ELR (cell line): ENCODE measurements around the gene CDA.

Experiments used
- DNase-seq: peaks from one replicate; pipeline ENCODE4 v3.0.0-alpha.2; 2015; ENCODE audit warnings: low read depth

Gene CDA

DNA sequence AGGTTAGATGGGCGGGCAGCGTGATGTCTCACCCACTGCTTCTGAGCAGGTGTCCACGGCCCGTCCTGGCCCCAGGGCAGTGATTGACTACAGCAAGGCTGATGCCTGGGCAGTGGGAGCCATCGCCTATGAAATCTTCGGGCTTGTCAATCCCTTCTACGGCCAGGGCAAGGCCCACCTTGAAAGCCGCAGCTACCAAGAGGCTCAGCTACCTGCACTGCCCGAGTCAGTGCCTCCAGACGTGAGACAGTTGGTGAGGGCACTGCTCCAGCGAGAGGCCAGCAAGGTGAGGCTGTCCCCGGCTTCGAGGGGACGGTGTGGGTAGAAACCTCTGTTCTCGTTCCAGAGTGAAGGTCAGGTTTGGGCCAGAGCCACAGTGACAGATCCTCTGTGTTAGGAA lies 60.0 kb downstream of the CDA start:
- DNase-seq: no peak

DNA sequence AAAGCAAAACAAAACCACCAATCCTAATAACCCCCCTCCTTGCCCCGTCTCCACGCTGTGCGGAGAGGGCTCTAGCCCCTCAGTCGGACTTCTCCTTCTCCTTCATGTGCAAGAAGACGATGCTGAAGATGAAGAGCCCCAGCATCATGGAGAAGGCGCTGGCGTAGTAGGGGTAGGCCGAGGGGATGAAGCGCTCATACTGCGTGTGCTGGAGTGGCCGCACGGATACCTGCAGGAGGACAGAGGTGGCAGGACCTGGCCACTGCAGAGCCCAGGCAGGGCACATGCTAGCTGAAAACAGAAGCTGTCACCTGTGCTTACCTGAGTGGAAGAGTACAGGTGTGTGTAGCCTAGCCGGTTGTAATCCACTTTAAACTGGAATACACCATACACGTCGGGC lies 63.4 kb downstream of the CDA start:
- no peak for DNase-seq

DNA sequence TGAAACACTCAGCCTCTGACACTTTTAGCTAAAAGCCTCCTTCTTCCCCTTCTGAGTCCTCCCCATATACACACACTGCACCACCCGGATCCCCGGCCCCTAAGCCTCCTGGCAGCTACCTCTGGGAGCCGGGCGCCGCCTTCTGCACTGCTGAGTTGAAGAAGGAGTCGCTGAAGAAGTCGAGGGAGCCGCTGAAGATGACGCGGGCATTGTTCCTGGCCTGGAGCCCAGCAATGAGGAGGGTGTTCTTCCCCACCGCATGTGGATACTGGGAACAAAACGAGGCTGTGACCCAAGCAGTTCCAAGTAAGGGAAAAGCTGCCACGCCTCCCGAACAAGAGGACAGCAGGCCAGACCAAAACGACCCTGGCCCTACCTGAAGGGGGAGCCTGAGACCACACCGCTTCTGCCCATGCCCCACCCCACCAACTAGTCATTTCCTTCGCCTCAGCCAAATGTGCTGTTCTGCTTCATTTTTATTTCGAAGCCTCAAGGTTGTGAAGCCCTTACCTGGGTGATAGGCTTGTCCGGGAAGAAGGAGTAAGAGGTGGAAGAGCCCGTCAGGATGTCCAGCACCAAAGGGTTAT lies 65.3 kb downstream of the CDA start:
- no peak for DNase-seq

DNA sequence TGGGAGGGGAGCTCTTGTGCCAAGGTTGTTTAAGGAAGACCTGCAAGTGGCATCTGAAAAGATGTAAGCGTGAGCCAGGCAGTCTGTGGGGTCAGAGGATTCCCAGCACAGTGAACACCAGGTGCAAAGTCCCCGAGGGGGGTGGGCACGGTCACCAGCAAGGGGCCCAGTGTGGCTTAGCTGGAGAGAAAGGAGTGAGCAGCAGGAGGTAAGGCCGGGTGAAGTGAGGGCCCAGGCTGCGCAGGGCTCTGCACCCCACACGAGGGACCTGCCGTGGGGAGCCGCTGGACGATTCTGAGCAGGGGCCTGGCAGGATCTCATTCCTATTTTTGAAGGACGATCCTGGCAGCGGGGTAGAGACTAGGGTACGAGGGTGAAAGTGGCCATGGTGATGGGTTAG lies 68.1 kb downstream of the CDA start:
- DNase-seq: no peak

DNA sequence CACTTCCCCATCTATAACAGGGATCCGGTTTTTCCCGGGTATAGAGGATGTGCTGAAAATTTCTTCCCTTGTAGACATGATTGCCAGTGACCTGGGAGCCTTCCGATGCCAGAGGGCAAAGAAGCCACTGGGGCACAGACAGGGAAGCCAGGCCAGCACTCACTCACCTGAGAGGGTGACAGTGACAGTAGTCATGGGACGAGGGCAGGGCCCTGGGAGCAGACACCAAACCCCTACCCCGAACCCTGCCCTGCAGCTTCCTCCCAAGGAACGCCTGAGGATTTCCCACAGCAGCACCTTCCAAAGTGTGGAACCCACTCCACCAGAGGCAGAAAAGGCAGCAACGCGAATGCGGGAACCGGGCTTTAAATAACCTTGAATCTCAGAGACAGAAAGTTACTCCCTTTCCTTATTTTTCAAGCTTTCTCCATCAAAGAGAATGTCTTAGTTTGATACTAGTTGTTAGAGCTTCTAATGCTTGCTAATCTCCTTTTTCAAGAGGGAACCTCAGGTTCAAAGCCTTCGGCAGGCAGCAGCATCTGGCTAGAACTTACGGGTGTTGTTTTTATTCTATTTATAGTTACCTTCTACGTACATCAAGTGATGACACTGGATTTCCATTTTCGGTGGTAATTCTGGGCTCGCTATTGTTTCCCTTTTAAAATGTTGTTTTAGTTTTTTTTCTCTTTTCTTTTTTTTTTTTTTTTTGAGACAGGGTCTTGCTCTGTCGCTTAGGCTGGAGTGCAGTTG lies 69.4 kb downstream of the CDA start:
- DNase-seq: no peak

DNA sequence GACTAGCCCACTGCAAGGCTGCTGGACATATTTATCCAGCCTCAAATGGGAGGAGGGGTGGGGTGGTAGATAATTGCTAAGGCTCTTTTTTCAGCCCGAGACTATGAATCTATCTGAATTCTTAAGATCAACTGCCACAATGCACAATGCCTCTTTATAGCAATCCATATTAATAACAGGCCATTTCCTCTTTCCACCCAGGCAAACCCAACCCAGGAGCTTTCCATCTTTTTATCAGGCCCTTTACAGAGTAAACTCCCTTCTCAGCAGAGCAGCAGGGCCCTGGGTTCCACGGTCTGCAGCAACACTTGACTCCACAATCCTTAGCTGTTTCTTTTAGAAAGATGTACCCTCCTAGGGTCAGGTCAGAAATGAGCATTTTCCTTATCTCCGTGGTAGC lies 71.5 kb downstream of the CDA start:
- DNase-seq: no peak

DNA sequence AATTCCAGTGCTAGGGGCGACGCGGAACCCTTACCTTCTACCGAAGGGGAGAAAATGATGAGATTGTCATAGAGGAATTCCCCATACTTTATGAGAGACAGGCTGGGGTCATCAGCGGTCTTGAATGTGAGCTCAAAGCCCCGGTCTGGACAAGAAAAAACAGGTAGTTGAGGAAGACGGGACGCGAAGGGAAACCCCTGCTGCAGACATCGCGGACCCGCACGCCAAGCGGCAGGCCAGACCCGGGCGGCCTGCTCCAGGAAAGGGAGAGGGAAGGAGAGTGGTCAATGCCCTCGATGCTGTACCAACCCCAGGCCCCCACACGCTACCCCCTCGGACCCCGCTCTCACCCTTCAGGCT lies 71.9 kb downstream of the CDA start:
- DNase-seq: peak; percentile 16

DNA sequence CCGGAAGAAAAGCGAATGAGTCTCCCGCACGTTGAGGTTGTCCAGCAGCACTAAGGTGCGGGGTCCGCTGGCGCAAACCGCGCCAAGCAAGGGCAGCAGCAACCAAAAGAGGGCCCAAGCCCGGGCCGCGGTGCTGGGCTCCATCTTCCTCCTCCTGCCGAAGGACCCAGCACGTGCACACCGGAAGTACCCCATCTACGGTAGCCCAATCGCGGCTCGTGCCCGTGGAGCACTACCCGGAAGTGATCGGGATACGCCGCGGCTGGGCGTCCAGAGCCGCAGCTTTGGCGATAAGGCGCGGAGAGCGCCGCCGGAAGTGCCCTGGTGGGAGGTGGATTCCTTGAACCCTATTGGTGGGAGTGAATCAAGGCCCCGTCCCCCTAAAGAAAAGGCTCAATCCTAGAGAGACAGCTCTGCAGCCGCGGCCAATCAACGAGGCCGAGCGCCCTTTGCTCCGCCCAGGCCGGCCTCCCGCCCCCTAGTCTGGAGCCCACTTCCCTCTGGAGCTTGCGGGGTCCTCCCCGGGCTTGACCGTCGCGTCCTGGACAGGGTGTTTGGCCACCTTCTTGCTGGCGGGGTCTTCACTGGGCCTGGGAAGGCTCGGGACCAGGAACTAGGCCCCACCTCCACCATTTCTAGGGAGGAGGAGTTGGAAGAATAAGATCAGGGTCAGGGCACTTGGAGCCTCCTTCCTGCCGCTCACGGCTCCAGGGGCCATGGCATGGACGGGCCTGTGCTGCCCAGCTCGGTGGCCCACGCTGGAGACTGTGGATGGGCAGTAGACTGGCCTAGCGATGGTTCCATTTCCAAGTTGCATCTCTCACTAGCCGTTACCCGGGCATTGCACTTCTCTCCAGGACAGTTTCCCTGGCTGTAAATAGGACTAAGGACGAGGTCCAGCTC lies 72.6 kb downstream of the CDA start, which contains the start of gene DDOST:
TSS of gene DDOST (minus strand) at position 163 of the 903 bp plus-strand sequence. CDS start at position 144, 19 bp downstream.
- peak; percentile 98 for DNase-seq

DNA sequence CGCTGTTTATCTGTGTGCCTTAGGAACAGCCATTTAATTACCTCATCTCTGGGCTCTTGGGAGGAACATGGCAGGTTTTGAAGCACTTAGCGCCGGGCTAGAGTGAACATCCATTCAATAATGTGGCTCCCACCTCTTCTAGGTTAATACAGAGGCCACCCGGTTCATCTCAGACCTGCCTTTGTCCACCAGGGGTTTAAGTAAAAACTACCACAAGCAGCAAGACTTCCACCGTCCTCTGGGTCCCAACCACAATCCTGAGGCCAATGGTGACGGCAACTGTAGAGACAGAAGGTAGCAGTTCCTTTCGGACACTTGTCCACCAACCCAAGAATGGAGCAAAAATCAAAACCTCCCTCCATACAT lies 73.2 kb downstream of the CDA start:
- DNase-seq: peak; percentile 18

DNA sequence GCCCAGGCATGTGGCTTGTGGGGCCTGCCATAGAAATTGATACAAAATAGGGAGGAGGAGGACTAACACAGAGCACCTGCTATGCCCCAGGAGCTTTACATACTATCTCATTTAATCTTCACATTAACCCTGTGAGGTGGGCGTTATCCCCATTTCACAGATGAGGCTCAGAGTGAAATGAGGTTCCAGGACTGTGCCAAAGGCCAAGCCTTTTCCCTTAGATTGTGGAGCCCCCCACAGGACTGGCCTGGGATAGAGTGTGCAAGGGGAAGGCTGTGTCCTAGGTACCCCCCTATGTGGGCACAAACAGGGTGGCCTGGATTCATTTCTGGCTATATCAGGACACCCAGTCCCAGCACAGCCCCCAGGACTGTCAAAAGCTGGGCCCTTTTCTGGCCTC lies 74.5 kb downstream of the CDA start:
- DNase-seq: peak; percentile 10

DNA sequence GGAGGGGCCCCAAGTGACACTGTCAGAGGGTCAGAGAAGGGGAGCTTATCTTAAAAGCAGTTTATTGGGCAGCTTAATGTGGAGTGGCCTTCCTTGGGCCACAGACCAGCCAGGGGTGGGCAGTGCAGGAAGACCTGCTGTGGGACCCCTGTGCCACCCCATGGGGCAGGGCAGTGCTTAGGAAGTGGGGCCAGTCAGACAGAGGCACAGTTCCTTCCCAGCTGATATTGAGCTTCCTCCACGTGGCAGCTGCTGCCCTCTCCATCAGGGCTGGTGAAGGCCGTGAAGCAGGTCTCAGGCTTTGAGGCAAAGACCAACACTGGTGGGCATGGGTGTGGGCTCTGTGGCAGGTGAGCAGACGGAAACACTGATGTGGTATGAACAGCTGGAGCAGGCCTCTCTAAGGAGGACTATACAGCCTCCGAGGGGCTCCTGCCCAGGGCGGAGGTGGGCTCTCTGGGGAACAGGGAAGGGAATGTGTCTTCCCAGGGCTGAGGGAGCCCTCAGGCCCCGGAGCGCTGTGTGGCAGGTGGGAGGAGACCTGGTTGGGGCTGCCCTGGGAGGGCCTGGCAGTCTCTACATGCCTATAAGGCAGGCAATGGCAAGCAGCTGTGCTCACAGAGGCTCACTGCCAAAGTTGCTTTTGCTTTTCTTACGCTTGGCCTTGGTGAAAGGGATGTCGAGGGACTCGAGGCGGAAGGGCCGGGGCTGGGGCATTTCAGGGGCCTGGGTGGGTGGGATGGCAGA lies 75.2 kb downstream of the CDA start:
- DNase-seq: no peak

DNA sequence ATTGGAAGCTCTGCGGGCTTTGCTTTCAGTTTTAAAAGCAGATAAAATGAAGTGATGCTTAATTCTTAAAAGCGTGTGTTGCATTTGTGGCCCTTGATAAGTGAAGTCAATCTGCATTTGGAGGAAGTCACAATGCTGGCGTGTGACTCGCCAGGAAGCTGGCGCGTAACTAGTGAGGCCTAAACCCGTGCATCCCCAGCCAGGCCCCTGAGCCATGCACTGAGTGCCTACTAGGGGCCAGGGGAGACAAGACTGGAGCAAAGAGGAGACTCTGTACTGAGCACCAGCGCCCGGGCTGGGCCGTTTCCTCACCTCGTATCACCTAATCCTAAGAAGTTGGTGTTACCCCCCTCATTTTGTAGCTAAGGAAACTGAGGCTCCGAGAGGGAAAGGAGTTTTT lies 76.8 kb downstream of the CDA start:
- DNase-seq: no peak

DNA sequence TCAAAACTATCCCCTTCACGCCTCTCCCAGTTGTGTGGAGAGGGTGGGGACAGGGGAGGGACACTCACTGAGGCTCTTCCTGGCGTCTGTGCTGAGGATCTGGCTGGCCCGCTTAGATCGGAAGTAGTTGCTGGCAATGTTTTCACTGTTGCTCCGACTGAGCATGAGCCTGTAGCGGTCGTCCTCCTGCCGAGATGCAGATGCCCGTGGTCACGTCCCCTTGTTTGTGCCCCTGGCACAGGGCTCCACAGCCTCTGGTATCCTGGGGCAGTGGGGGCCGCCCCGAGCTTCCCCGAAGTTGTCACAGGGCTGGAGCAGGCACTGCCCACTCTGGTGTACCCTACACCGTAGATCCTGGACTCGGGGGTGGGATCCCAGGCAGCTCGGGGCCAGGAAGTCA lies 77.2 kb downstream of the CDA start:
- DNase-seq: no peak

DNA sequence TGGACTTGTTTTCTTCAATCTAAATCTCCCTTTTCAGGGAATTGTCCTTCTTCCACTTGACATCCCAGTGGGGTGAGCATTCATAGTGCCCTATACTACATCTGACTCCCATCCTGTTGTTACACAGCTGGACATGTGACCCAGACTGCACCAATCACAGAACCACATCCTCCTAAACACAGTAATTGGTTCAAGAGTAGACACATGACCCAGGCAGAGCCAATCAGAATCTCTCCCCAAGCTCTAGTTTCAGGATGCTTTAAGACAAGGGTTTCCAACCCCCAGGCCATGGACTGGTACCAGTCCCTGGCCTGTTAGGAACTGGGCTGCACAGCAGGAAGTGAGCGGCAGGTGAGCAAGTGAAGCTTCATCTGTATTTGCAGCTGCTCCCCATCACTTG lies 77.9 kb downstream of the CDA start:
- peak; percentile 54 for DNase-seq
